Raji (cell line): ENCODE data around the gene PDE4C.

Experiments
- POLR2A ChIP-seq: IDR thresholded peaks from 2 replicates; pipeline ENCODE4 v1.6.1; 2011; ENCODE audit warnings: low read depth, low read length, control low read depth; ENCODE audit not compliant: insufficient read depth

The PDE4C gene

GRCh38 chr19:18197941-18198340 is 28.3 kb downstream of the PDE4C start:
- TF ChIP-seq POLR2A, result no peak

GRCh38 chr19:18197306-18197705 is 28.9 kb downstream of the PDE4C start:
- TF ChIP-seq POLR2A, result no peak

GRCh38 chr19:18196511-18196845 is 29.8 kb downstream of the PDE4C start:
- TF ChIP-seq POLR2A, result no peak

DNA sequence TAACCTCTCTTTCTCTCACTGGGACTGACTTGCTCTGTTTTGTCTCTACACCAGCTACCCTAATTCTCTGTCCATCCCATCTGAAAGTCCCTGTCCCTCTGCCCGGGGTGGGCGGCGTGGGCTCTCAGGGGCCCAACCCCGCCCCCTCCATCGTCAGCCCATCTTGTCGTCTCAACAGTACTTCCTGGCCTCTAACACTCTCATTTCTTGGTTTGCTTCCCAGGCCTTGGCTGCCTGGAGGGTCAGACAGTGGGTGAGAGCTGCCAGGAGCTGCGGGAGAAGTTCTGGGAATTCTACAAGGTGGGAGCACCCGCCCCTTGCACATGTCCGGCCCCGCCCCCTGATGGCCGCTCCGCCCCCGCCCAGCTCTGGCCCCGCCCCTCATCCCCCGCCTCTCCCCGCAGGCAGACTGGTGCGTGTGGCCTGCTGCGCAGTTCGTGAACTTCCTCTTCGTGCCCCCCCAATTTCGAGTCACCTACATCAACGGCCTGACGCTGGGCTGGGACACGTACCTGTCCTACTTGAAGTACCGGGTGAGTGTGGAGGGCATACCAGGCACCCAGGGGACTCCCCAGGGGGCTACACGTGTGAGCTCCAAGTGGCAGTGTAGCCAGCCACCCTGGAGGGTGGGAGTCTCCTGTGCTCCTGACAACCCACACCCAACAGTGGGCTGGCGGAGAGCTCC is 31.5 kb downstream of the PDE4C start:
- no peak for TF ChIP-seq POLR2A

DNA sequence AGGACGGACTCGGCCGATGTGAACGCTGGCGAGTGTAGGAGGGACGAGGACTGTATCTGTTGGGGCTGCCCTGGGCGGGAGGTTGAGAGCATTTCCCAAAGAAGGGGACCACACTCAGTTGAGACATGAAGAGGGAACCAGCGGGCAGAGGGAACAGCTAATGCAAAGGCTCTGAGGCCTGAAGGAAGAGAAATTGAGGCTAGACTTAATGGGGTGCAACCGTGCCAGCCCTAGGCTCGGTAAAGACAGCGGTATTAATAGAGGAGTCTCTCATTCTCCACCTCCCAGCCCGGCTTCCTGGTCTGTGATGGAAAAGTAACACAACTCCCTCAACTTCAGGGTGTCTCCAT is 32.1 kb downstream of the PDE4C start:
- no peak for TF ChIP-seq POLR2A

- peak; percentile 9; the same call in 1 of the 2 replicates for TF ChIP-seq POLR2A
Observed at GRCh38 chr19:18193388-18194180, 32.7 kb downstream of the PDE4C start.

DNA sequence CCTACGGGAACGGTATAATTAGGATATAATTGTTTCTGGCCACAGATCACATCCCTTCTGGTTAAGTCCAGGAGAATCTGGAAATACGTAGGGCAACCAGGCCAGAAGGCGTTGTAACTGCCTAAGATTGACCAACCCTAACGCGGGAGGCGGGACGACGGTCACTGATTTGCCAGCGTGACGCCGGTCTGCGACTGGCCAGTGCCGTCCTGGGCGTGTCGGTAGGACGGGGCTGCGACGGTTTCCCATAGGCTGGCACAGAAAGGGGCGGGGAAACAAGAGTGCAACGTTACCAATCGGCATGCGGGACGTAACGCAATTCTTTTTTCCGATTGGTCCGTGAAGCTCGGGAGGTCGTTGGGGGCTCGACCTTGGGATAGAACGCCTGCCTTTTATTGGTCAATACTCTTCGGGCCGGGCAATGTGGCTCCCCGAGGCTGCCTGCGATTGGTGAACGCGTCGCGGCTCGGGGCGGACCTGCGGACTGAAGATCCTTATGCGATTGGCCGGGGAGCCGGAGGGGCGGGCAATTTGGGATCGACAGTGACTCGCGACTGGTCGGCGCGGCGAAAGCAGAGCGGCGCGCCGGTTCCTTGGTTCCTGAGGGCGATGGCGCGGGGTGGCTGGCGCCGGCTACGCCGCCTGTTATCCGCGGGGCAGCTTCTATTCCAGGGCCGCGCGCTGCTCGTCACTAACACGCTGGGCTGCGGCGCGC is 33.4 kb downstream of the PDE4C start, which contains the start of gene MPV17L2:
Gene MPV17L2 (plus strand): TSS at position 546 of the 715 bp plus-strand sequence. CDS start 64 bp downstream, at position 610.
- TF ChIP-seq POLR2A, result peak; percentile 60

DNA sequence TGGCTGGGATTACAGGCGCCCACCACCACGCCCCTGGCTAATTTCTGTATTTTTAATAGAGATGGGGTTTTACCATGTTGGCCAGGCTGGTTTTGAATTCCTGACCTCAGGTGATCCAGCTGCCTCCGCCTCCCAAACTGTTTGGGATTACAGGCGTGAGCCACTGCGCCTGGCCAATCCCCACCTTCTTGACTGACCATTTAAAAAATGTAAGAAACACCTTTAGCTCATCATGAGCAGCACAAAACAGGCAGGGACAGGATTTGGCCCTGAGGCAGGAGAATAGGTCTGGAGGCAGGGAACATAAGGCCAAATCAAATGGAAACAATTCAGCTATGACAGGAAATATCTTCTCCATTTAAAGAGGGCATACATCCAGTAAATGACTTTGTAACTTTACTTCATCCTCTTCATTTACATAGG is 34.6 kb downstream of the PDE4C start:
- TF ChIP-seq POLR2A, result no peak

- no peak for TF ChIP-seq POLR2A
Observed at GRCh38 chr19:18190278-18190677, 36.0 kb downstream of the PDE4C start.

GRCh38 chr19:18185538-18185937 is 40.7 kb downstream of the PDE4C start:
- no peak for TF ChIP-seq POLR2A

DNA sequence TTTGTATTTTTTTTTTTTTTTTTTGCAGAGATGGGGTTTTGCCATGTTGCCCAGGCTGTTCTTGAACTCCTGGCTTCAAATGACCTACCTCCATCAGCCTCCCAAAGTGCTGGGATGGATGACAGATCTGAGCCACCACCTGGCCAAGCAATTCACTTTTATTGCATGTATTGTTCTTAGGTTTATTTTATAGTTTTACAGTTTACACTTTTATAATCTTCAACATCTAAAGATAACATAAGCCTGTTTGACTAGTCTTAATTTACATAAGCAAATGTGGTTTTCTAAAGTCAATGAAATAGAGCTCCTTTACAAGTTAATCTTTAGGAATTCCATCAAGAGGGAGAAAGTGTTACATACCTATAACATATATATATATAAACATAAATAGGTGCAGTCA is 42.7 kb downstream of the PDE4C start:
- TF ChIP-seq POLR2A, result no peak

DNA sequence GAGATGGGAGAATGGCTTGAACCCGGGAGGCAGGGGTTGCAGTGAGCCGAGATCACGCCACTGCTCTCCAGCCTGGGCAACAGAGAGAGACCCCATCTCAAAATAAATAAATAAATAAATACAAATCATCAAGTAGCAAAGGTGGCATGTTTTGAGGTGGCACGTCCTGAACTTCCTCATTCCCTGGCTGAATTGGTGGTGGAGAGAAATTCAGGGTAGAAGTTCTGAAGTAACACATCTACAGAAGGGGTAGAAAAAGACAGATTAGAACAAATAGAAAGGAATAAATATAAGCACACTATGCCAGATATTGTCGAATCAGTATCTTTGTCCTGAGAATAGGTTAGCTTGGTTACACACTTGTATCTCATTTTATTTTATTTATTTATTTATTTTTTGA is 46.3 kb downstream of the PDE4C start:
- TF ChIP-seq POLR2A, result peak; percentile 7; the same call in 1 of the 2 replicates

DNA sequence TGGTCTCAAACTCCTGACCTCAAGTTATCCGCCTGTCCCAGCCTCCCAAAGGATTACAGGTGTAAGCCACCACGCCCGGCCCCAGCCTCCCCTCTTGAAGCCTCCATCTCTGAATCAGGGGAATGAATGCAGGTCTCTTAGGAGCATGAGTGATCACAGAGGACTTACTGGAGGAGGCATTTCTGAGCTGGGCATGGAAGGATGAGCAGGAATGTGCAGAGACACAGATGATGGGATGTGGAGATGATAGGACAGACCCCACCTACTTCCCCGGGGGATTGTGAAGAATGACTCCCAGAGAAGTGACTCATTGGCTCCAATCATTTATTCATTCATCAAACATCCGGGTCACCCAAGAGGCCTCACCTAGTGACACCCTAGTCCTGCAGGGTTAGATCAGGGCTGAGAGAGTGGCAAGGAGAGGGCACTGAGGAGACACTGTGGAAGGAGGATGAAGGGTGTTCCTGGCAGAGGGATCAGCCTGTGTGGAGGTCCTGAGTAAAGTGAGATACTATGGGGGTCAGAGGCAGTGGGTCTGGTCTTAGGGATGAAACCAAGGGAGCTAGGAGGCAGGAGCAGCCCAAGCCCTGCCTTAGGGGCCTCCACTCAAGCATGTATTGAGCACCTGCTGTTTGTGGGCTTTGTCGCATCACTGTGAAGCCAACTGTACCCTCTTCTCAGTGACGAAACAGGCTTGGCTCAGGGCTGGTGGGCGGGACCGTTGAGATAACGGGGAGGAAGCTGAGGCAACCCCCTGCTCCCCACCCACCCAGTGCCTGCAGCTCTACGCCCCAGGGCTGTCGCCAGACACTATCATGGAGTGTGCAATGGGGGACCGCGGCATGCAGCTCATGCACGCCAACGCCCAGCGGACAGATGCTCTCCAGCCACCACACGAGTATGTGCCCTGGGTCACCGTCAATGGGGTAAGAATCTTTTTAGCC is 49.6 kb downstream of the PDE4C start:
- TF ChIP-seq POLR2A, result no peak

DNA sequence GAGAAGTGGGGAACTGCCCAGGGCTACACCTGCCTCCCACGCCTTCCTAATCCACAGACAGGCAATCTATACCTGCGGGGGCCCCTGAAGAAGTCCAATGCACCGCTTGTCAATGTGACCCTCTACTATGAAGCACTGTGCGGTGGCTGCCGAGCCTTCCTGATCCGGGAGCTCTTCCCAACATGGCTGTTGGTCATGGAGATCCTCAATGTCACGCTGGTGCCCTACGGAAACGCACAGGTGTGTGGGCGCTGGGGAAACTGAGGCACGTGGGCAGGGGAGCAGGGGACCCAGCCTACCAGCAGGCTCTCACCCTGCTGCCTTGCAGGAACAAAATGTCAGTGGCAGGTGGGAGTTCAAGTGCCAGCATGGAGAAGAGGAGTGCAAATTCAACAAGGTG is 51.3 kb downstream of the PDE4C start:
- no peak for TF ChIP-seq POLR2A
